Epithelial cell of alveolus of lung (primary cell): Measurements from ENCODE around the gene LETMD1. TPM values are rescaled to one million over a fixed set of nuclear protein-coding genes. Genes with fewer than 3 reads are reported as not detected.

Experiments
- total RNA-seq: library from RNA; depleted of rRNA; stranded (reverse); fragments of >200 nt; gene quantifications from 2 replicates; pipeline ENCODE4 v1.2.1, GENCODE V29; 2015

The LETMD1 gene, protein sequence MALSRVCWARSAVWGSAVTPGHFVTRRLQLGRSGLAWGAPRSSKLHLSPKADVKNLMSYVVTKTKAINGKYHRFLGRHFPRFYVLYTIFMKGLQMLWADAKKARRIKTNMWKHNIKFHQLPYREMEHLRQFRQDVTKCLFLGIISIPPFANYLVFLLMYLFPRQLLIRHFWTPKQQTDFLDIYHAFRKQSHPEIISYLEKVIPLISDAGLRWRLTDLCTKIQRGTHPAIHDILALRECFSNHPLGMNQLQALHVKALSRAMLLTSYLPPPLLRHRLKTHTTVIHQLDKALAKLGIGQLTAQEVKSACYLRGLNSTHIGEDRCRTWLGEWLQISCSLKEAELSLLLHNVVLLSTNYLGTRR
- total RNA-seq: 26.5 and 125 TPM in 2 replicates

DNA sequence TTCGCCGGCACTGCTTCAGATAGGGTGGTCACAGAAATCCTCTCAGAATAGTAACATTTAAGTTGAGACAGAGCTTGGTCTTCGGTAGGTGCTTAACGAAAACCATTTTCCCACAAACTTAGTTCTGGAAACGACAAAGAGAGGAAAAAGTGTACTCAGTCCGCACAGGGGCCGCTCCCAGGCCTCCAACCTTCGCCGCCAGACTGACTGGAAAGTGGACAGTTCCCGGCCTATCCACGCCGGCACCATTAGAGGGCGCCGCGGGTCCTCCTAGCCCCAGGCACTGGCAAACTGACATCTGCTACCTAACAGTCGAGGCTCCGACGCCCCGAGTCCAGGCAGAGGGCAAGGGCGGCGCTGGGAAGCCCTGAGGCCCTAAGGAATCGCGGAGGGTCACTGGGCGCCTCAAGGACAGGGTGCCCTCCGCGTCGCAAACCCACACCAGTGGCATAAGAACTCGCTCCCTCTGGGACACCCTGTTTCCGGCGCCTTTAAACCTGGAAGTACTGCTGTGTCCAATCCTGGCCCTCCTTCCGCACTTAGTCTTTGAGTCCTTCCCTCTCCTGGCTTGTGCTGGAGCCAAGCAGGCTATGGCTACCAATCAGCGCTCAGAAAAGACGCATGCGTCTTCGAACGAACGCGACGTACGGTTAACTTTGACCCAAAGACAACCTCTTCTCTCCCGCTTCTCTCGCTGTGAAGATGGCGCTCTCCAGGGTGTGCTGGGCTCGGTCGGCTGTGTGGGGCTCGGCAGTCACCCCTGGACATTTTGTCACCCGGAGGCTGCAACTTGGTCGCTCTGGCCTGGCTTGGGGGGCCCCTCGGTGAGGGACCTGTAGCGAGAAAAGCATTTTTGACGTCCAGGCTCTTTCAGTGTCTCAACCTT is at the start of gene LETMD1:
Gene LETMD1, plus strand, starts transcription at position 673 of the 886 bp plus-strand sequence. Its CDS starts 30 bp downstream, at position 703.

DNA sequence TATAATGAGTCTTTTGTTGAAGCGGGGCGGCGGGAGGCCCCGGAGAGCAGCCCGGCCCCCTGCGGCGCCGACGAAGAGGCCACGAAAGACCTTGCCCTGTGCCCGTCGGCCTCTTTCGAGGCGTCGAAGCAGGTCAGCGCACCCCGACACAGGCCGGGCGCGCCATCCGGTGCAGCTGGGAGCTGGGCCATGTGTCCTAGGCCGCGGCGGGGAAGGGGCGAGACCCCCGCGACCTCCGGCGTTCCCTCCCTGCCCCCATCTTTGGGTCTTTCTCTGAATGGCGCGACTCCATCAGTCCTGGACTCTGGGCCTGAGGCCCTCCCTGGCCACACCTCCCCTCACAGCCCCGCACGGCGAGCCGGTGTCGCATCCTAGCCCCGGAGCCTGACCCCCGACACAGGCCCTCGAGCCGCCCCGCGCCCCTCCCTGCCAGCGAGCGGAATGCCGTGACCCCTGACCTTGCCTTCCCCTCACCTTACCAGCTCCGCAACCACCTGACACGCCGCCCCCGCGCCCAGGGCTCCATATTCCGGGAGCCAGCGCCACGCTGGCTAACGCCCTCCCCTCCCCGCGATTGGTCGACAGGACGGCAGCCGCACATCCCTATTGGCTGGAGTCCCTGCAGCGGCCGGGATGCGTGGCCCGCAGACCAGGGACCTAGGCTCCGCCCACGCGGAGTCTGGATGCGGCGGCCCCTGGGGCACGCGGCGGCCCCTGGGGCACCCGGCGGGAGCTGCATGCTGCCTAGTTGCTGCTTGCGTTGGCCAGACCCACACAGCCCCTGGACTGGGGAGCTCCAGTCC is 22.1 kb upstream of the LETMD1 start, which contains the start of gene SLC11A2:
Gene SLC11A2, minus strand, starts transcription at position 549 of the 803 bp plus-strand sequence. CDS start 15,656 bp downstream, outside the sequence.

DNA sequence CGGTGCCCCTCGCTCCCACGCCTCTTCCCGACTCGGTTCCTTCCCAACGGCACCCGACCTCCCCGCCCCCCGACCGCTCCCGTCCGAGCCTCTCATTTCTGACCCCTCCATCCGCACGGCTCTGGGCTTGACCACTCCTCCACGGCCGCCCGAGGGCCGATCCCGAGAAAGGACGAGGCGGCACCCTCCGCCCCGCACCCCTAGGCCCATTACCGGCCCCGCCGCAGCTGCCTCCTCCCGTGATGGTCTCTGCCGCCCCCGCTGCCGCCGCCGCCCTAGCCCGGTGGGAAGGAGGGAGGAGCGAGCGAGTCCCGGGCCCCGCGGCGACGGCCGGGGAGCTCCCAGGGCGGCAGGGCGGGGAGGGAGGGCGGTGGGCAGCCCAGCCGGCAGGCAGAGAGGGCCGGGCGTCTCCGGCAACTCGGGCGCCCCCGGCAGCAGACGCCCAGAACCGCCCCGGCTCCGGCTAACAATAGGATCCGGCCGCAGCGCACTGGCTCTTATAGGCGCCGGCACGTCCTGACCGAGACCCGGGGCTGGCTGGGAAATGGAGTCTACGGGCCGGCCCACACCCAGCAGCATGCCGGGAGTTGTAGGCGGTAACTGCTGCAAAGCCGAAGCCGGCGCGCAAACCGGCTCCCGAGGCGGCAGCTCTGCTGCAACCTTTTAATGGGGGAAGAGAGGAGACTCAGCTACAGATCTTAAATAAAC is 35.2 kb downstream of the LETMD1 start, which contains the start of gene CSRNP2:
Gene CSRNP2, minus strand, starts transcription at position 471 of the 708 bp plus-strand sequence. CDS start 7,035 bp downstream, outside the sequence.

Other genes starting within 250 kb of the LETMD1 start
- gene TMPRSS12, start 205.4 kb upstream of the LETMD1 start, total RNA-seq: not detected in 2 replicates
- gene HIGD1C, start 95.8 kb upstream of the LETMD1 start, total RNA-seq: not detected in 2 replicates
- gene SLC11A2, start 21.9 kb upstream of the LETMD1 start, total RNA-seq: 20.4 and 29.5 TPM in 2 replicates
- 17.9 and 19.1 TPM in 2 replicates for gene CSRNP2, start 35.3 kb downstream of the LETMD1 start, total RNA-seq
- gene TFCP2, start 124.8 kb downstream of the LETMD1 start, total RNA-seq: 9.4 and 12.1 TPM in 2 replicates
- gene POU6F1, start 169.7 kb downstream of the LETMD1 start, total RNA-seq: 2.6 and 7.0 TPM in 2 replicates
- gene DAZAP2, start 190.5 kb downstream of the LETMD1 start, total RNA-seq: 231 and 257 TPM in 2 replicates
- gene SMAGP, start 222.1 kb downstream of the LETMD1 start, total RNA-seq: 6.6 and 26.0 TPM in 2 replicates